ENCODE results near the gene SLC16A10. TPM values are rescaled to one million over a fixed set of nuclear protein-coding genes. Genes with fewer than 3 reads are reported as not detected.

Gene SLC16A10
- total and polyA plus RNA-seq, 2 of the 8 experiments (the other 6 are each of a cell fraction or from before 2014, with no cell fraction given), result 18.6 to 23.2 TPM

DNA sequence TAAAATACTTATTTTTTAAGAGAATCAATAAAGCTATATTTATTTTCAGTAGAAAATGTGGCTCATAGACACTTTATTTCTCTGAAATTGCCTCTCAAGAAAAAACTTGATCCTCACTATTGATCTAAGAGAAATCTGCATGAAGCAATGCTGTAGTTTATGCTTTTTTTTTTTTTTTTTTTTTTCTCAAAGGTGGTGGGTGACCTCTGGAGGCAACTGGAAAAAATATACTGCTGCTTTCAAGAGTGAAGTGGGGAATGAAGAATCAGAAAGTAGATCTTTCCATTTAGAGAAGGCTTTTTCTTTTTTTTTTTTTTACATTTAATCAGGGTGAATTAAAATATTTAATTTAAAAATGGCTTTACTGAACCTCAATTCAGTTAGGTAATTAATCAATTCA is 169.3 kb downstream of the SLC16A10 start:
- Histone ChIP-seq H3K27ac (ENCODE audit: low read depth, low read length) (no peak overlapping the region), H3K27me3 (replicated peaks in 1 of 4; ENCODE audit: control insufficient read depth in 3 of 4, extremely low read depth in 1 of 4, insufficient read depth in 3 of 4, low read length in 3 of 4) (no peaks in the 10 kb centered on the region), H2BK20ac (ENCODE audit: low read length) (no peak overlapping the region), H3K23ac (ENCODE audit: insufficient read length) (no peak overlapping the region), H4K20me1 (replicated peaks in 1 of 2; ENCODE audit: control insufficient read depth in 1 of 2, insufficient read depth in 2 of 2, low read length in 2 of 2) (peaks cover 0 to 2% of the 10 kb centered on the region in 2 experiments), H3K23me2 (ENCODE audit: low read depth, low read length) (peaks cover 3% of the 10 kb centered on the region; the same call in 1 of the 2 replicates), H3K56ac (replicated peaks; ENCODE audit: insufficient read length, low read depth, low read length) (no peak overlapping the region), H3K36me3 (ENCODE audit: control insufficient read depth in 2 of 4, insufficient read depth in 4 of 4, low read length in 3 of 4) (no peaks in the 10 kb centered on the region), H2BK5ac (ENCODE audit: low read depth, low read length) (no peak overlapping the region), H3K4me2 (ENCODE audit: insufficient read depth in 1 of 2, low read depth in 2 of 2, low read length in 2 of 2) (no peak overlapping the region), H3K4ac (replicated peaks; ENCODE audit: insufficient read length, low read depth, low read length) (no peak overlapping the region), H2AFZ (ENCODE audit: low read length) (no peak overlapping the region), H3K18ac (ENCODE audit: extremely low read depth, low read length) (no peak overlapping the region; the same call in 1 of the 2 replicates), H2AK5ac (ENCODE audit: low read depth, low read length) (no peak overlapping the region), H3K9ac (replicated peaks in 1 of 4; ENCODE audit: extremely low read depth in 1 of 4, low read depth in 3 of 4, low read length in 3 of 4) (no peak overlapping the region), H3K79me1 (ENCODE audit: low read depth, low read length) (no peaks in the 10 kb centered on the region; the same call in 1 of the 2 replicates), H4K91ac (replicated peaks; ENCODE audit: insufficient read length, low read length) (no peak overlapping the region), H4K5ac (ENCODE audit: insufficient read length, low read depth, low read length) (no peak overlapping the region), H2BK120ac (replicated peaks; ENCODE audit: low read depth, low read length) (no peak overlapping the region), H3K14ac (ENCODE audit: insufficient read length) (no peak overlapping the region), H2BK12ac (ENCODE audit: low read depth, low read length) (no peak overlapping the region), H3K79me2 (ENCODE audit: control insufficient read depth in 1 of 2, insufficient read depth in 2 of 2, low read length in 2 of 2) (peaks cover 3 to 17% of the 10 kb centered on the region in 2 experiments; a peak in 3 of 4 replicates), H4K8ac (ENCODE audit: extremely low read depth, insufficient read depth, low read length) (no peak overlapping the region), H3K4me3 (ENCODE audit: extremely low read depth in 1 of 4, insufficient read depth in 2 of 4, low read depth in 3 of 4, low read length in 4 of 4) (no peak overlapping the region), H3K4me1 (replicated peaks in 1 of 4; ENCODE audit: control insufficient read depth in 3 of 4, insufficient read depth in 4 of 4, low read length in 3 of 4) (peaks cover 2 to 21% (median 13%) of the 10 kb centered on the region in 4 experiments; a peak in 6 of 7 replicates), H3K9me3 (ENCODE audit: insufficient read depth in 2 of 2, low read depth in 1 of 2, low read length in 1 of 2) (no peaks in the 10 kb centered on the region), H2BK15ac (ENCODE audit: low read length) (no peak overlapping the region)
- CTCF ChIA-PET (ENCODE audit: partially characterized antibody), result interaction anchor here (0.6 to 1.9 kb wide), 9 partner anchors 46 to 805 kb away, joined by 3 to 7 read pairs (median 3); no protein-coding TSS in a partner anchor
- DNase-seq (ENCODE audit: low read depth in 1 of 2, low spot score in 2 of 2), result no peak
- no peak for FAIRE-seq
- TF ChIP-seq BRCA1 (IDR thresholded peaks at IDR 0.05; ENCODE audit: low read depth, low read length) (no peak), BCL11A (IDR thresholded peaks at IDR 0.05; ENCODE audit: low read depth in 2 of 2, low read length in 2 of 2) (no peak), RAD21 (IDR thresholded peaks at IDR 0.05 in 1 of 2, conservative IDR thresholded peaks at IDR 0.05 in 1 of 2; ENCODE audit: low read depth in 2 of 2, low read length in 2 of 2) (peak; percentile 41 to 43), CTCF (IDR thresholded peaks at IDR 0.05; ENCODE audit: control extremely low read depth in 1 of 3, insufficient read depth in 1 of 3, low read depth in 1 of 3, low read length in 3 of 3) (peak in 1 of 3 experiments; percentile 3; a peak in 2 of 4 replicates), SRF (IDR thresholded peaks at IDR 0.05; ENCODE audit: low read depth, low read length) (no peak), ATF3 (IDR thresholded peaks at IDR 0.05; ENCODE audit: insufficient read depth, low read depth, low read length) (no peak), ASH2L (IDR thresholded peaks at IDR 0.05; ENCODE audit: low read length) (no peak), FOSL1 (IDR thresholded peaks at IDR 0.05; ENCODE audit: insufficient read depth, low read depth, low read length) (no peak)
- POLR2A ChIA-PET (ENCODE audit: partially characterized antibody), result no interaction called here
